Measurements from ENCODE around the gene KRTAP4-7. TPM values are rescaled to one million over a fixed set of nuclear protein-coding genes. Genes with fewer than 3 reads are reported as not detected.
"Not testable (repeated sequence)": the region's sequence is repeated elsewhere in the genome, so short reads cannot be mapped to it uniquely, and the experiment has no call there.

The KRTAP4-7 gene
- total RNA-seq, 4 donors from 2014 or later = not detected

DNA sequence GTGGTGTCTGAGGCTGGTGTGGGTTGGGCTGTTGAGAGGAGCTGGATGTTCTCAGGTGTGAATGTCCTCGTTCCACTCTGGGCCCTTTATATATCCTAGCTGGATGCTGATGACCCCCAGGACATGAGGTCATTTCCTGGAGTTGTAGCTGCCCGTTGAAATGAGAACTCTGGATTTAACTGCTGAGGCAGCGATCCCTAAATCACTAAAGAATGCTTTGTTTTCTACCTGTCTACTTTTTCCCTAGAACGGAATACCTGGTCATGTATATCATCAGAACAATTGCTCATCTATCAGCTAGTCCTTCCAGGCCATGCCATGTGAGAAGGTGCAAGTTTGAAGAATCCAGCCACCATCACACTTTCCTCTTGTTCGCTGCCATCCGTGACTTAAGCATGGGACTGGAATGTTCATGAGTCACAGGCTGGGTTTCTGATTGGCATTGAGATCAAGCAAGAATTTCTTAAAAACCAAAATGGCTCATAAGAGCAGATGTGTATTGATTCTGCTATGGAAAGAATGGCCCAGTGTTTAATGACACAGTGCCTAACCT lies 23.8 kb upstream of the KRTAP4-7 start, which contains the start of gene KRTAP2-3:
Gene KRTAP2-3 (minus strand): TSS at position 63 of the 553 bp plus-strand sequence. CDS start 64 bp downstream, outside the sequence.
- H3K36me3 ChIP-seq = no peaks in the 10 kb centered on the region
- H3K27me3 ChIP-seq = no peaks in the 10 kb centered on the region
- H3K4me3 ChIP-seq = no peak within 1 kb of the TSS
- no peaks in the 10 kb centered on the region for H3K4me1 ChIP-seq
- no peaks in the 10 kb centered on the region for H3K9me3 ChIP-seq
- no peak for TF ChIP-seq CTCF (IDR thresholded peaks at IDR 0.05)
- no peak for TF ChIP-seq POLR2A (IDR thresholded peaks at IDR 0.05)
- H3K27ac ChIP-seq = no peak within 1 kb of the TSS
- no peak for DNase-seq

DNA sequence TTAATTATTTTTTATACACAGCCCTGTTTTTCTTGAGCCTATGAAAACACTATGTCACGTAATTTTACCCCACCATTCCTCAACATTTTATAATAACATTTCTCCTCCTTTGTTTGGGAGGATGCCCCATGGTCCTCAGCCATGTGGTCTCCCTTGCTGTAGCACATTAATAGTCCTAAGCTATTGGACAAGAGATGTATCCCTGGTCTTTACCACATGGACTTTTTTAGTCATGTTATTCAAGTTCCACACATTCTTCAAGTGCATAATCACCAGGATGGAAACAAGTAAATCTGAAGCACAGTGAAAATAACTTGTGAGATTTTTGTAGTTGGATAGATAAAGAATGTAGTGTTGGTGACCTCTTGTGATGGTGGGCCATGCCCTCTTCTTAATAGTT lies 22.0 kb upstream of the KRTAP4-7 start:
- Histone ChIP-seq H3K4me1 (no peaks in the 10 kb centered on the region), H3K4me3 (no peak overlapping the region), H3K27ac (no peak overlapping the region), H3K27me3 (no peaks in the 10 kb centered on the region), H3K9me3 (no peaks in the 10 kb centered on the region), H3K36me3 (no peaks in the 10 kb centered on the region)
- TF ChIP-seq CTCF (IDR thresholded peaks at IDR 0.05) (no peak), POLR2A (IDR thresholded peaks at IDR 0.05) (no peak)
- DNase-seq = no peak

DNA sequence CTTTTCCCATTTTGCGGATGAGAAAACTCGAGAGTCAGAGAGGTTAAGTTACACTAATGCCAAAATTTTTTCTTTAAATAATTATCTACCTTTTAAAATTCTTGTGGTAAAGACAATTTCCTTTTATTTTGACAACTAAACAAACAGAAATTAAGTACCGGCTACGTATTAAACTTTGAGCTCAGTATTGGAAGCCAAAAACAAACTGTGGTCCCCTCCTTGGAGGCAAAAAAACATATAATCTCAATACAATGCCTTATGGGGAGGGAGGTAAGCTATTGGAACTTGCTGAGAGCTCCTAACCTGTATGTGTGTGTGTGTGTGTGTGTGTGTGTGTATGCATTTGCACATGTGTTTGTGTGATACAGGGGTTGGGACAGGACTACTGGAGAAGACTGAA lies 20.5 kb upstream of the KRTAP4-7 start:
- H3K4me3 ChIP-seq = no peak overlapping the region
- no peaks in the 10 kb centered on the region for H3K4me1 ChIP-seq
- H3K27ac ChIP-seq = no peak overlapping the region
- H3K27me3 ChIP-seq = no peaks in the 10 kb centered on the region
- no peaks in the 10 kb centered on the region for H3K9me3 ChIP-seq
- no peaks in the 10 kb centered on the region for H3K36me3 ChIP-seq
- no peak for TF ChIP-seq CTCF (IDR thresholded peaks at IDR 0.05)
- no peak for TF ChIP-seq POLR2A (IDR thresholded peaks at IDR 0.05)
- no peak for DNase-seq

DNA sequence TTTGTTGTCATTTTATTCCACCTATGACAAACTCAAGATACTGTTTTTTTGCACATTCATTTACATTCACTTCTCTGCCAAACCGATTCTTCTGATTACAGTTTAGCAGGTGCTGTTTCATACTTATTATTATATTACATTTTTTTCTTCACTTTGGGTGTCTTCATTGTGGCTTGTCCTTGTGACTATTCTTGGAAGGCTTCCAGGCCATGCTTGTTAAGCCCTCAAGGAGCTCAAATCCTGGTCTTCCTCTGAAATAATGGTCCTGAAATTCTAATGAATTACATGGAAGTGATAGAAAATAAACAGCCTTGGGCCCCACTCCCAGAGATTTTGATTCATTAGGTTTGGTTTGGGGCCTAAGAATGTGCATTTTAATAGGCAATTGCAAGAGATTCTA lies 19.6 kb upstream of the KRTAP4-7 start:
- TF ChIP-seq POLR2A (IDR thresholded peaks at IDR 0.05) (no peak), CTCF (IDR thresholded peaks at IDR 0.05) (no peak)
- no peak overlapping the region for H3K27ac ChIP-seq
- H3K4me1 ChIP-seq = no peaks in the 10 kb centered on the region
- H3K4me3 ChIP-seq = no peak overlapping the region
- no peak for DNase-seq
- no peaks in the 10 kb centered on the region for H3K36me3 ChIP-seq
- no peaks in the 10 kb centered on the region for H3K9me3 ChIP-seq
- H3K27me3 ChIP-seq = no peaks in the 10 kb centered on the region

GRCh38 chr17:41065016-41065689 lies 18.8 kb upstream of the KRTAP4-7 start:
- DNase-seq, H3K9me3 ChIP-seq, H3K27me3 ChIP-seq, H3K4me1 ChIP-seq, H3K36me3 ChIP-seq, H3K27ac ChIP-seq, H3K4me3 ChIP-seq: not testable (repeated sequence)

DNA sequence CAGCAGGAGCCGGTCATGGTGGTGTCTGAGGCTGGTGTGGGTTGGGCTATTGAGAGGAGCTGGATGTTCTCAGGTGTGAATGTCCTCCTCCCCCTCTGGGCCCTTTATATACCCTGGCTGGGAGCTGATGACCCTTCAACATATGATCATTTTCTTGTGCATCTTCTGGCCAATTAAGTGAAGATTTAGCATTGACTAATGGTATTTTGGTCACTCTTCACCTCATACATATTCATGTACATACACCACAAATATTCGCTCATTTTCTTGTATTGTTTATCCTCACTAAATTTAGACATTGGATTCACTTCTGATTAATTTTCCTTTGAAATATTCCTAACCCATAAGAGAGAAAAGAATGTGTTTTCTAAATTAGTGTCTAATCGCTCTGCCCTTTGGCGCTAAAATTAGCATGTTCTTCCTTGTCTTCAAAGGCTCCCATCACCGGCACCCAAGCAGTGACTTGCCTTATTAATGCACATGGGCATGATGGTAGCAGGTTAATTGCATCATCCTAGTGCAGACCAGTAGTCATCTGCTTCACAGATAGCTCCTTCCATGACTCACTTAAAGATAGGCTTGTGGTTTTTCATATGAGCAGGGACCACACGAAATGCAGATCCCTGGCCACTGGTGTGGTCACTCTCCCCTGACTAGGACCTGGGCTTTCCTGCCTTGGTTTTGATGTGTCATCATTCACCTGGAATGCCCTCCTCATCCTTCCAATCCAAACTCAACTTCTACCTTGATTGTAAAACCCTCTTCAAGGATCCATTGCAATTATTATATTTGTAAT lies 17.9 kb upstream of the KRTAP4-7 start, which contains the start of gene KRTAP2-4:
Gene KRTAP2-4 (minus strand): TSS at position 51 of the 796 bp plus-strand sequence. CDS start 34 bp downstream, at position 17.
- Histone ChIP-seq H3K4me1 (no peaks in the 10 kb centered on the region), H3K27ac (no peak within 1 kb of the TSS), H3K36me3 (no peaks in the 10 kb centered on the region), H3K9me3 (no peaks in the 10 kb centered on the region), H3K4me3 (no peak within 1 kb of the TSS), H3K27me3 (no peaks in the 10 kb centered on the region)
- TF ChIP-seq POLR2A (IDR thresholded peaks at IDR 0.05) (no peak), CTCF (IDR thresholded peaks at IDR 0.05) (no peak)
- no peak for DNase-seq
